Embryonic facial prominence (tissue), 1 donor: Measurements from ENCODE around the gene EPAS1.

ENCODE experiments used
- DNase-seq: peaks from one replicate; pipeline ENCODE4 v3.0.0-alpha.2; 2016; ENCODE audit errors: extremely low spot score

Gene EPAS1

GRCh38 chr2:46302005-46302695 is 4.9 kb downstream of the EPAS1 start:
- no peak for DNase-seq

- DNase-seq: no peak
Observed at GRCh38 chr2:46303233-46303632, 6.0 kb downstream of the EPAS1 start.

- no peak for DNase-seq
Observed at GRCh38 chr2:46303822-46304221, 6.6 kb downstream of the EPAS1 start.

- no peak for DNase-seq
Observed at GRCh38 chr2:46304635-46305034, 7.4 kb downstream of the EPAS1 start.

- no peak for DNase-seq
Observed at GRCh38 chr2:46305187-46305586, 8.0 kb downstream of the EPAS1 start.

GRCh38 chr2:46305767-46306166 is 8.6 kb downstream of the EPAS1 start:
- no peak for DNase-seq

- DNase-seq: no peak
Observed at GRCh38 chr2:46306330-46306751, 9.1 kb downstream of the EPAS1 start.

- DNase-seq: no peak
Observed at GRCh38 chr2:46306988-46307655, 9.9 kb downstream of the EPAS1 start.

GRCh38 chr2:46308081-46308480 is 10.9 kb downstream of the EPAS1 start:
- DNase-seq: no peak

- DNase-seq: no peak
Observed at GRCh38 chr2:46308629-46309028, 11.4 kb downstream of the EPAS1 start.

- no peak for DNase-seq
Observed at GRCh38 chr2:46309052-46309953, 12.1 kb downstream of the EPAS1 start.

- DNase-seq: no peak
Observed at GRCh38 chr2:46310446-46310845, 13.2 kb downstream of the EPAS1 start.

- DNase-seq: no peak
Observed at GRCh38 chr2:46311651-46312223, 14.5 kb downstream of the EPAS1 start.

GRCh38 chr2:46313063-46313462 is 15.9 kb downstream of the EPAS1 start:
- no peak for DNase-seq

- DNase-seq: no peak
Observed at GRCh38 chr2:46314065-46314835, 17.0 kb downstream of the EPAS1 start.

GRCh38 chr2:46315103-46315890 is 18.1 kb downstream of the EPAS1 start:
- DNase-seq: no peak

GRCh38 chr2:46317094-46317486 is 19.9 kb downstream of the EPAS1 start:
- DNase-seq: no peak

GRCh38 chr2:46318579-46319460 is 21.6 kb downstream of the EPAS1 start:
- DNase-seq: no peak

- no peak for DNase-seq
Observed at GRCh38 chr2:46319711-46320110, 22.5 kb downstream of the EPAS1 start.
